ENCODE results near the gene FGF16.

DNA sequence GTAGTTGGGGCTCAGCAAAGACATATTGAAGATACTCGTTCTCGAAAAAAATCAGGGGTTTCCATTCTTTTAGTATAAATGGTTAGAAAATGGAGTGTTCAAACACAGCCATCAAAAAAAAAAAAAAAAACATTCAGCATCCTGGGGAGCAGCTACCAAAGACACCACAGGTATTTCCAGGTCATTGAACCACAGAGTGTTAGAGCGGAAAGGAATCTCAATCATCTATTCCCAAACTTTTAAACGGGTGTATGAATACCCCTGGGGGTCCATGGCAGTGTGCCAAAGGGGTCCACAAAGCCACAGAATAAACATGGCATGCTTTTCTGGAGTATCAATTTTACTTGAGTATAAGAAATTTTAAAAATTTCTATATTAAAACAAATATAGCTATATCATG, 6.9 kb upstream of the FGF16 start:
- TF ChIP-seq, protein P1, sequence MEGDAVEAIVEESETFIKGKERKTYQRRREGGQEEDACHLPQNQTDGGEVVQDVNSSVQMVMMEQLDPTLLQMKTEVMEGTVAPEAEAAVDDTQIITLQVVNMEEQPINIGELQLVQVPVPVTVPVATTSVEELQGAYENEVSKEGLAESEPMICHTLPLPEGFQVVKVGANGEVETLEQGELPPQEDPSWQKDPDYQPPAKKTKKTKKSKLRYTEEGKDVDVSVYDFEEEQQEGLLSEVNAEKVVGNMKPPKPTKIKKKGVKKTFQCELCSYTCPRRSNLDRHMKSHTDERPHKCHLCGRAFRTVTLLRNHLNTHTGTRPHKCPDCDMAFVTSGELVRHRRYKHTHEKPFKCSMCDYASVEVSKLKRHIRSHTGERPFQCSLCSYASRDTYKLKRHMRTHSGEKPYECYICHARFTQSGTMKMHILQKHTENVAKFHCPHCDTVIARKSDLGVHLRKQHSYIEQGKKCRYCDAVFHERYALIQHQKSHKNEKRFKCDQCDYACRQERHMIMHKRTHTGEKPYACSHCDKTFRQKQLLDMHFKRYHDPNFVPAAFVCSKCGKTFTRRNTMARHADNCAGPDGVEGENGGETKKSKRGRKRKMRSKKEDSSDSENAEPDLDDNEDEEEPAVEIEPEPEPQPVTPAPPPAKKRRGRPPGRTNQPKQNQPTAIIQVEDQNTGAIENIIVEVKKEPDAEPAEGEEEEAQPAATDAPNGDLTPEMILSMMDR (IDR thresholded peaks at IDR 0.05), result no peak
- TF ChIP-seq POLR2A (IDR thresholded peaks at IDR 0.05), result no peak

Data from testis (tissue), 2 donors.